HG03066 (cell line): Measurements from ENCODE around the gene RTRAF.
A peak's percentile ranks its signal among the peaks of the same experiment; 100 is the strongest.

ENCODE experiments used
- ATAC-seq: cut with Tn5 transposase; IDR thresholded peaks from one replicate; pipeline ENCODE4 v1.9.1; 2021; ENCODE audit warnings: low read depth; ENCODE audit not compliant: unreplicated experiment

The RTRAF gene

DNA sequence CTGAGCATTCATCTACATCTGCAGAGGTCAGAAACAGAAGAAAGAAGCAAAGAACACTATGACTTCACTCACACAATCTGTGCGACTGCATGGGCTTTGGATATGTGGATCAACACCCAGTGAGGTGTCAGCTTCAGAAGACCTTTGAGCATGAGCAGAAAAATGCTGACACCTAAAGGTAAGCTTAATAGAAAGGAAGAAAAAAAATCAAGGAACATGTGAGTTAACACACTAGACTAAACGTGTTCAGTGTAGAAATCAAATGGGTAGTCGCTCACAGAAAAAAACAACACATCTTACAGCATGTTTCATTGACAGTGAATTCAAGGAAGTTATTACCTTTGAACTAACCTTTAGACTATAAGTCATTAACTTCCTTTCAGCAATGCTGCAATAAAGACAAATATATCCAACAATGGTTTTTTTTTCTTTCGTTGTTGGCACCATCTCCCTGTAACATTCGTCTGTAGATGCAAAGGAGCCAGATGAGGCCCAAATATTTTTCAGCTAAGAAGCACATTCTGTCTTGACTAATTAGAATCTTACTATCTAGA is 30.9 kb downstream of the RTRAF start:
- ATAC-seq, result no peak

DNA sequence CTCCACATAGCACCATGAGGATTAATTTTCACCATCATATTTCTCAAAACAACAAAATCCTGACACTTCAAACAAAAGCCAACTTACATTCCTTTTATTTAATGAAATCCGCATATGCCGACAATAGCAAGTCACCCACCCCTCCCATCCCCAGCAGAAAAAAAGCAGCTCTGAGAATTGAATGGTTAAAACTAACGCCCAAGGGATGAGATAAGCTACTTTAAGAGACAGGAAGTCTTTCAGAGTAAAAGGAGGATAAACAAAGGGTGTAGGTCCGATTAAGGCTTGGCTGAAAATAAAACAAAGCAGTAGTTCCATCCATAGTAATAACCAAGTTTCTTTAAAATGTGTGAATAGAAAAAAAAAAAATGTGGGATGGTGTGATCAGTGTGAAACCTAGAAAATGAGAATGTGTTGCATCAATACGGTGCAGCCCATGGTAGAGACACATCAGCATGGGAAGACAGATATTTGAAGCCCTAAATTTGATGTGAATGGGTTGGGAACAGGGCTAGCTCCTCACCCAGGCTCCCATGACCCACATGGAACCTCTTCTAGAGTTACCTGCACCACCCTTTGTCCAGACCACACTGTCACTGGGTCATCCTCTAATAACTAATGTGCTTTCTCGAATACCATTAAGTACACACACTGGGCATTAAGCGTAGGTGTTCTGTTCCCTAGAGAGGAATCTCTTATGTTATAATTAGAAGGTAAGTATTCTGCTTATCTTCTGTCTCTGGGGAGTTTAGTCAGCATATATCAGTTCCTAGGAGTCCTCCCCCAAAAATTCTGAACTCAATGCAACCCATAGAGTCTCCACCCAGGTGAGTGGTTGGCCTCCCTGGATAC is 31.7 kb downstream of the RTRAF start:
- ATAC-seq, result no peak

DNA sequence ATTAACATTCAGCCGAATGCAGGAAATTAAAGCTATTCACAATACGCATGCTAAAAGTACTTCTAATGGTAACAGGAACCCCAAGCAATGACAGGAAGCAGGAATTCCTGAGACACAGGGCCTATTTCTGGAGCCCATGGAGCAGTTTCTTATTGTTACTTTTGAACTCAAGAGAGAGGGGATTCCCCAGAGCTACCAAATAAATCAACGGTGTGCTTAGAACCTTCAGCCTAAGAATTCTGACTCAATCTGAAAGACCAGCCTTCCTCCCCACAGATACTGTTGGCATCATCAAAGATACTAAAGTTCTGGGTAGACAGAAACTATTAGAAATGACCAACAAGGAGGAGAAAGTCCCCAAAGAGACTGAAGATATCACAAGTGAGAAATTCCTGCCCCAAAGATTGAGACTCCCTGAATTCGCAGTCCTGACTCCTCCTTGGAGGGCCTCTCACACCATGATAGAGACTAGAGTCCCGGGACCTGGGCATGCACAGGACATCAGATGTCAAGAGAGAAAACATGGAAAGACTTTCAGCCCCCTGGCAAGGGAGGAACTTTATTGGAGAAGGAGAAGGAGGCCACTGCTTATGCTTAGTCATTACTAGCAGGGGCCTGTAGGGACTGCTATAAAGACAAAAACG is 32.7 kb downstream of the RTRAF start:
- ATAC-seq, result peak; percentile 56

DNA sequence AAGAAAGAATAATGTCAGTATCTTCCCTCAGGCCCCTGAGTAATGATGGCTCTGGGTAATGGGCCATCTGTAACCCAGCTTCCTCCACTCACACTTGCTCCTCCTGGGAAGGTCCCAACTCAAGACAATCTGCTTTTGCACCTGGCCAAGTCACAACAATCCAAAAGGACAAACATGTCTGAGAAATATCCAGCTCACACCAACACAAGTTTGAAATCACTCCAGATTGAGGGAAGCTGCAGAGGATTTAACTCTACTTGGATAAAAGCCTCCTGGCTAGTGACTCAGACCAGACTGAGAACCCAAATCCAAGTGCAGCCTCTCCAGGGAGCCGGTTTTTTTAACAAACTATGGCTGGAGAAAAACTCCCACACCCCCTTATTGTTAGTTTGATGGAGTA is 34.2 kb downstream of the RTRAF start:
- no peak for ATAC-seq

DNA sequence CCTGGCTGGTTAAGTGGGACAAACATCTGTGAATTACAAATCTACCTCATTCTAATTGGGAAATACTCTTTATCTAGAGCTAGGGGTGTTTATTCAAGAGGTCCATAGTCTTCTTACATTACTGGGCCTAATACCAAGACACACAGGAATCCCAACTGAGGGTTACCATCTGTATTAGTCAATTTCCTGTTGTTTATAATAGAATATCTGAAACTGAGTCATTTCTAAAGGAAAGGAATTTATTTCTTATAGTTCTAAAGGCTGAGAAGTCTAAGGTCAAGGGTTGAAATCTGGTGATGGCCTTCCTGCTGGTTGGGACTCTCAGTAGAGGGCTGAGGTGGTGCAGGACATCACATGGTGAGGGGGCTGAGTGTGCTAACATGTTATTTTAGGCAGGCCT is 36.0 kb downstream of the RTRAF start:
- no peak for ATAC-seq

DNA sequence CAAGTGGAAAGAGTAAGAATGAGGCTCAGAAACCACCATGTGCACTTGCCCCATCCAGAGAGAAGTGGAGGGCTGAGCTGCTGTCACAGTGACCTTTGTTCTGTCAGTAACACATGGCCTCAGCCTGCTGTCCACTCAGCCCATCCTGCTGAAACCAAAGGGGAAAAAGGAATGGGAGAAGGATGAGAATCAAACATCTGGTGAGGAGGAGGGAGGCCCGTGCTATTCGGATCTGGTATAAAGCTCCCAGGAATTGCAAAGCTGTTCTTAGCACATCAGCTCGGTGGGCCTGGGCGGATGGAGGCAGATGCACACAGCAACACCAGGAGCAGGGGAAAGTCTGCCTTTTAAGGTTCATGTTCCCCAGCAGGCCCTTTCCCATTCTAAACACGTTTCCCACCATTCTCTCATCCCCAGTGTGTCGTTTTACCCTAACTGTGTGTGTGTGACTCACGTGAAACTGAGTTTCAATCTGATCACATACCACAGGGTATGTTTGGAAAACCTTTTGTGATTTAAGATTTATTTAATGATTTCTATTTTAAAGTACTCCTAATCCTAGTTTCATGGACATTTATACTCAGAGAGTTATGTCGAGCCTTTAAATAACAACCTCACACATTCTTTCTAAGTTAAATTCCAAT is 36.8 kb downstream of the RTRAF start:
- no peak for ATAC-seq

DNA sequence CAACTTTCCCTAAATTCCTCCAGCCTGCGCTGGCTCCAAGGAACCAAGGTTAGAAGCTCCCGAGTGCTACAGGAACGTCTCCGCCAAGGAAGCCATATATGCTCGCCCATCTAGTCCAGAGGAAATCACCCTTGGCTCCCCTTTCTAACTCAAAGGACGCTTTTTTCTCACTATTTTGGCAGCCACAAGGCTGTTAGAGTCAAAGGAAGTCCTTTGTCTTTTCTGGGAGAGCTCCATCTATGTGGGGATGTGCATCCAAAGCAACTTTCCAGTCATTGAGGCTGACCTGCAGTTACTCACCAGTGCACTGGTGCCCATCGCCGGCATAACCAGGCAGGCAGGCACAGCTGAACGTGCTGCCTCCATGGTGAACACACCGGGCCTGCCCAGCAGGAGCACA is 37.6 kb downstream of the RTRAF start:
- ATAC-seq, result no peak

DNA sequence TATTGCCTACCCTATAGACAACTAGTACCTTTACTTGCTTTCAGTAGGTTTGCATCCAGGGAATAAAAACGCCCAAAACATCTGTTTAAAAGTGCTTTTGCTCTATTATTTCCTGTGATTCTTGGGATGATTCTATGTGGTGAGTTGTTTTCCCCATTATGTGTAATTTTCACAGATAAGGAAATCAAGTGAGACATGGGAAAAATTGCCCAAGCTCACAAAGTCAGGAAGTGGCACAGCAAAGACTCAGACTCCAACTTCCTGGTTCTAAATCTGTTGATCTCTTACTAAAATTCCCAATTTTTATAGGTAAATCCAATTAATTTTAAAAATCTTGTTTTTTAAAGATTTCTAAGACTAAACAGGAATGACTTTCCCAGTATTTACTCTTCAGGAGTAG is 40.5 kb downstream of the RTRAF start:
- ATAC-seq, result no peak

DNA sequence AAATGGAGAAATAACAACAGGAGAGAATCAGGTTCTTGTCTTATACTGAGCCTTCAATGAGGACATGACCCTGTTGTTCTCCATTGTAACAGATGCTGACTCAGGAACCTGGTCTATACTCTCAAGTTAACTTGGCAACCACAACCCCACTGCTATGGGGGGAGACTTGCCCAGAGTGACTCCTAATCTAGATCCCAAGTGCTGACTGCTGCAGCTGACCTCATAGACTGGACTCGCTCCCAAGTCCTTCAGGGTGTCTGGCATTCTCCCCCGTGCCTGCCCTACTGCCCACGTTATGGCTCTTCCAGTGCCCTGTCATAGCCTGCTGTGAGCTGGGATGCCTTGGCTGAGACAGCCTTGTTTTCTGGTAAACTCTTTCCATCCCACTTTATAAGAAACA is 42.4 kb downstream of the RTRAF start:
- ATAC-seq, result no peak

DNA sequence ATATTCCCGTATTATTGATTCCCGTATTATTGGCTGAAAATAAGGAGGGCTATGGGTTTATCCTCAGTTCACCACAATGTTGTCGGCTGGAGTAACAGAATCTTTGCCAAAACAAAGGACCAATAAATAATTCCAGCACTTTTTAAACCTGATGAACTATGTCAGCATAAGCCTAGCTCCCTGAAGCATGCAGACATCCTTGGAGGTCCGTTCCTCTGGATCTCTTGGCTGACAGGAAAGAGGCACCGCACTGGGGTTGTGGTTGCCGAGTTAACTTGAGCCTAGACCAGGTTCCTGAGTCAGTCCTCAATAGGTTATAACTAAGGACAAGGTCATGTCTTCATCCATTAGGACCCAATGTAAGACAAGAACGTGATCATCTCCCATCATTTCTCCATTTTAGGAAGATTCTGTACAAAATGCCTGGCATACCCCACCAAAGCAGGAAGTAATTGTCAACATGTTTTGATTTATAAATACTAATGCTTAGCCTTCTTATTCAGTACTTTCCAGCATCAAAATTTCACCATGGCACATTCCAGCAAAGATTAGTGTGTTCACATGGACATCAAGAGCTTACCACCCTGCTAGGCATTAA is 43.0 kb downstream of the RTRAF start:
- ATAC-seq, result no peak

DNA sequence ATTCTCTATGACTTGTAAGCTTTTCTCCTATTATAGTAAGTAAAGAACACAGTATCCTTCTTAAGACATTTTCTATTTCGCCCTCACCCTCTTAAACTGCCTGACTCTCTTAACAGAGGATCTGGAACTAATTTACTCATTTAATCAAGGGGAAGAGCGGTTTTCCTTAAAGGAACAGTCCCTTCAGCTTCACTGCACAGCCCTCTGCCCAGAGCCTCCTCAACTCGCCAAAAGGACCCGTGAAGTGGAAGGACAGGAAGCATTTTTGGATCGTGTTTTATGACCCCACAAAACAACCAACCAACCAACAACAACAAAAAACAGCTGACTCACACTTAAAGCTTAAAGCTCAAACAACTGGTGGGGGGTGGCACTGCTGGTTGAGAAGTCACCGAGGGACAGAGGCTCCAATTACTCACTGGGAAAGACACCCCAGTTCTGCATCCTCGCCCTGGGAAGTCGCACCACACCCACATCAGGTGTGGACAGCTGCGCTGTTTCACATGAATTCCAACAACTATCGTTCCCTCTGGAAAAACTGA is 43.8 kb downstream of the RTRAF start:
- no peak for ATAC-seq

DNA sequence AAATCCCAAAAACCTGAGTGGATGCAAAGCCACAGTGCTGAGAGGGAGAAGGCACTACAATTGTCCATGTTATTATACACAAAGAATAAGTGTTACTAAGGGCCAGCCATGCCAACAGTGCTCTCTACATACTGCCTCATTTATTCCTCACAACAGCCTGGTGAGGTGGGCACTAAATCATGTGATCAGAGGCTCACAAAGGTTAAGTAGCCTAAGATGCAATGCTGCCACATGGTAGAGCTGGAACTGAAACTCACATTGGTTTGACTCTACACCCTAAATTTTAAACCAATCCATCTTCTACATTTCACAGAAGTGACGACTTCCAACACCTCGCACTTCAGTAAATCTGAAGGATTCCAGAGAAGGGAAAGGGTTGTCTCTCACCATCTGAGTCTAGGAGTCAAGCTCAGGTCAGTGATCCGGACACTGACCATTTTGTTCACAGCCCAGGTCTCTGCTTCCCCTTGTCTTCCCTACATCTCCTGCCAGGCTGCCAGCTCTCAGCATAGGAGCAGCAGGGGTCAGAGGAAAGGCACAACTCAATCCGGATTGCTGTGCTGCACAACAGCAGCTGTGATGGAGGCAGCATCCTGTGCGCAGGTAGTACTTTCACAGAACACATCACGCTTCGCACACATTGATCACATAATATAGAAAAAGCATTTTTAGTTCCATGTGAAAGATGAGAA is 49.9 kb downstream of the RTRAF start:
- no peak for ATAC-seq

DNA sequence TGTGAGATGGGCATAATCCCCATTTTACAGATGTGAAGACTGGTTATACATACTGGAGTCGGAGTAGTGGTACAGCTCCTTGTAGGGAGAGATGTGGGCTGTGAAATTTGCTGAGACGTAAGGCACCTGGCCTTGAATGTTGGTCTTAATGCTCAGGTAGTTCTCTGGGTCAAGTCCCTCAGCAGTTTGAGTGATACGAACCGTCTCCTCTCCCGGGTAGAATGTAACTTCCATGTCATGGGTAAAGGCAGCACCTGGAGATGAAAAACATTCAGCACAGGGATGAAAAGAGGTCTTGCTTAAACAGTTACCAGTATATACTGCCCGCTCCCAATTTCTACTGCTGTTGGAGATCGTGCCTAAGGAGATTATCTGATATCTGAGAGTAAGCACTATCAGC is 51.3 kb downstream of the RTRAF start:
- ATAC-seq, result no peak

DNA sequence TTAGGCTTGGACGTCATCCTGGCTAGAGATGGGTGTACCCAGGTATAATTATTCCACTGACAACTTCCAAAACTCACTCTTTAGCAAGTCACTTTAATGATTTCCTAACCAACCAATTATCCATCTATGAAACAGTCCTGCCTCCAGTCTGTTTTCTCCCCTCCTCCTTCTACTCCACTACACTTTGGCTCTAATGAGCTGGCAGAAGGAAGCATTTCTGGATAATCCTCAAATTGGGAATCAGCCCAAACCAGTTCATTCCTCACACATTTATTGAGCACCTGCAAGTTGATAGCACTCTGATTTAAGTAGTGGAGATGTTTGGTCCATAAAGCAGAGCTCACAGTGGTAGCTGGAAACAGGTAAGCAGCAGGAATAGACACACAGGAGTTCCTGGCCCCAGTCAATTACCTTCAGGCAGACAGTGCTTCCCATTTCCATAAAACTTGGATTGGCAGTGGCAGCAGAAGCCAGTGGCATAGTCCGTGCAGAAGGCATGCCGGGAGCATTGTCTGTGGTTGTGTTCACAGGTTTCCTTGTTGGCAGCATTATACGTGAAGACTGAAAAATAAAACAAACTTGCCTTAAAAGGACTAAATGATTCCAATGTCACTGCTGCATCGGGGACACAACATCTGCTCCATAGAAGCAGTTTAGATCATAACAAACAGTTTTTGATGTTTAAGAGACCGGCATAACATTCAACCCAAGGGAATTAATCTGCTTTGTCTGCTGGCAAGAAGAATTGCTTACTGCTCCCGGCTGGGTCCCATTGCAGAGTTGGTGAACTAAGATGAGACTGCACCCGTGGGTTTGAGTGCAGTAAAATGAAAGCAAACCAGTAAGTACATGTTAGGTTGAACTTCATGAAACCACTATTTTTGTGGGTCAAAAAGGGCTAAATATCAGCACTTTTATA is 53.3 kb downstream of the RTRAF start:
- ATAC-seq, result no peak

DNA sequence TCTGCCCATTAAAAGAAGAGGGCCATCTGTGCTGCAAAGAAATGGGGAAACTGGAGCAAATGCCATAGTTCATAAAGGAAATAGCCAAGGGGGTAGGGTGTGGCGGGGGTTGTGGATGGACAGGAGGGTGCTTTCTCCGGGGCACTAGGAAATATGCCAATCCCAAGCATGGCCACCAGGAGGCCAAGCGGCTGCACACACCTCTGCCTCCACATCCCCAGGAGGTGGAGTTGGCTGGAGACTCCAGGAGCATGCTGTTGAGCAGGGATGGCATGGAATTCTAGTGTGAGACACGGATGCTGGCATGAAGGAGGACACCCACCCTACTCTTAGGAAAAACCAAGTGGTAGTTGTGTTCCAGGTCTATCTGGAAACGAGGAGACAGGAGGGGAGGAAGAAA is 54.3 kb downstream of the RTRAF start:
- no peak for ATAC-seq

DNA sequence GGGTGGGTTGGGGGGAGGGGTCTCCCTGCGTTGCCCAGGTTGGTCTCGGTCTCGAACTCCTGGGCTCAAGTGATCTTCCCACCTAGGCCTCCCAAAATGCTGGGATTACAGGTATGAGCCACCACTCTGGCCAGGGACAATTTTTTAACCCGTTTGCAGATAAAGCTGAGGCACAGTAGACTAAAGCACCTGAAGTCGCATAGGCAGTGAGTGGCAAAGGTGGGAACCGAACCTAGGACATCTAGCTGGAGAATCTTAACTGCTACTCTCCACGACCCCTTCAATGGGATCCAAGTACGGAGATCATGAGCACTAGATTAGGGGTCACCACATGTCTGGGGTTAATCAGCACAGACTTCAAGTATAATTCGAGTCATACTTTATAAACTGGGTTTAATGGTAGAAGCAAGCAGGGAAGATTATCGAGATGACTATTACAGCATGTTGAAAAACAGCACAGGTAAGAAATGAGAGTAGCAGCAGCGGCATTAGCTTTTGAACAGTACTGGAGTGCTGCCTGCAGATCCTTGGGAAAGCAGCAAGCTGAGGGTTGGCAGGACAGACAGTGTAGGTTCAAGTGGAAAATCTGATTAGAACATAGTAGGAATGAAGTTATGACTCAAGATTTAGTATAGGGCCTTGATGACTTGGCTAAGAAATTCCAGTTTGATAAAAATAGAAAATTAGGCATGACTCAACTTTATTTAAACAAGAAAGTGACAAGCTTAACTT is 55.6 kb downstream of the RTRAF start:
- ATAC-seq, result no peak

DNA sequence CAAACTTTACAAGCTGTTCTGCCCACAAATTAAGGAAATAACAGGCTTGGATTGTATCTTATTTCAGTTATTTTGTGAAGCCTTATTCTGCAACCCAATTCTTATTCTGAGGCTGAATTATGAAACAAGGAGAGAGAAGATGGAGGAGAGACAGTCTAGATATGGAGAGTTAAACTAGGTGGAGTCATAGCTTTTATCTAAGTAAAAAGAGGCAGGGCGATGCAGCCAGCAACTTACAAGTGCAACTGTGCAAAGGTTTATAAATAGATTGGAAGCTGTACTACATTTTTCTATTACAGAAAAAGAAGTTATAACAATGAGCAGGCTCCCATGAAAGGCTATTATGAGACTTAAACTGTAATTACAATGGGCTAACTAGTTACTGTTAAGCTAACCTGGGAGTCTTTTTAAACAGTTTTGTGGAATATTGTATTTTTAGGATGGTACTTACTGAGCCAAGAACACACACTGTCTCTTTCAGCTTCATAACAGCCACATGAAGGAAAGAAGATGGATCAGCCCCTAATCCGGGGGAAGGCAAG is 57.1 kb downstream of the RTRAF start:
- no peak for ATAC-seq

DNA sequence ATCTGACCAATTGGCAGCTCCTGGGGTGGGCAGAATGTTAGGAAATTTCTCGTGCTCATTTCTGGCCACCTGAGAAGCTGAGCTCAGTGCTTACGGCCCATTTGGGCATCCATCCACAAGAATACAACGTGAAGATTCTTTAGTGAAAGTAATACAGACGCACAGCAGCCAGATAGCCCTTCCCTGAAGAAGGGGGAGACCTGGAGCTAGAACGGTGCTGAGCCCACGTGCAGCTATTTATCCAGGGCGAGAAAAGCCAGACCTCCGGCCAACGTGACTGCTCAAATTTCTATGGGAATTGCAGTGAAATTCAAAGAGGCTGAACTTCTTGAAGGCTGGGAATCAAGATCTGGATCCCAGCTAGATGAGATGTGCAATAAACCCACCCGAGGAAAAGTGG is 58.8 kb downstream of the RTRAF start:
- ATAC-seq, result no peak
